Astrocyte (in vitro differentiated cells and primary cell): ENCODE measurements around the gene PYCARD.

ENCODE experiments used
- CTCF ChIP-seq: IDR thresholded peaks from 2 replicates; pipeline ENCODE4 v1.5.1; 2011; ENCODE audit warnings: low read depth, mild to moderate bottlenecking, inconsistent platforms, low read length, moderate library complexity; ENCODE audit not compliant: insufficient read depth
- EZH2 ChIP-seq: IDR thresholded peaks from 2 replicates; pipeline ENCODE4 v1.6.1; 2012; ENCODE audit warnings: mild to moderate bottlenecking, low read length, inconsistent platforms; ENCODE audit not compliant: insufficient read depth

DNA sequence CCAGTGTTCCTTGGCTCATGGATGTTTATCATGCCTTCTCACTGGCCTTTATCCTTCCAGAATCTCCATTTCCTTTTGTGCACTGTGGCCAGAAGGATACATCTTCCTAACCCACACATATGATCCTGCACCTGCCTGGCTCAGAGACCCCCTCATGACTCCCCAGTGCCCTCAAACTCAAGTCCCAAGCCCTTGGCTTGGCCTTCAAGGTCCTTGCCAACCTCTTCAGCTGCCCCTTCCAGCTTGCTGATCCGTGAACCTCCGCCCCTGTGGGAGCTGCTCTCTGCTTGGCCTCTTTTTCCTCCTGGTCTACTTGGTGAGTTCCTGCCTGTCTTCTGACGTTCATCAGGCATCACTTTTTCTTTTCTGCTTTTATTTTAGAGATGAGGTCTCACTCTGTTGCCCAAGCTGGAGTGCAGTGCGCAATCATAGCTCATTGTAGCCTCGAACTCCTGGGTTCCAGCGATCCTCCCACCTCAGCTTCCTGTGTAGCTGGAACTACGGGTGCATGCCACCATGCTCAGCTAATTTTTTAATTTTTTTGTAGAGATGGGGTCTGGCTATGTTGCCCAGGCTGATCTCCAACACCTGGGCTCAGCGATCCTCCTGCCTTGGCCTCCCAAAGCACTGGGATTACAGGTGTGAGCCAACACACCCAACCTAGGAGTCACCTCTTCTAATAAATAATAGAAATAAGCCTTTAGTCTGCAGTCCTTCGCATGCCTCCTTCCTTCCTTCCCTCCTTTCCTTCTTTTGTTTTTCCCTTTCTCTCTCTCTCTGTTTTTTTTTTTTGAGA is 2.5 kb upstream of the PYCARD start:
- TF ChIP-seq CTCF = no peak
- no peak for TF ChIP-seq EZH2
